ENCODE data around the gene DOP1A. TPM values are rescaled to one million over a fixed set of nuclear protein-coding genes. Genes with fewer than 3 reads are reported as not detected.

DOP1A gene
- total and polyA plus RNA-seq, 2 of the 13 experiments (the other 11 are each of a cell fraction or from before 2014, with no cell fraction given) = 5.2 to 16.7 TPM

DNA sequence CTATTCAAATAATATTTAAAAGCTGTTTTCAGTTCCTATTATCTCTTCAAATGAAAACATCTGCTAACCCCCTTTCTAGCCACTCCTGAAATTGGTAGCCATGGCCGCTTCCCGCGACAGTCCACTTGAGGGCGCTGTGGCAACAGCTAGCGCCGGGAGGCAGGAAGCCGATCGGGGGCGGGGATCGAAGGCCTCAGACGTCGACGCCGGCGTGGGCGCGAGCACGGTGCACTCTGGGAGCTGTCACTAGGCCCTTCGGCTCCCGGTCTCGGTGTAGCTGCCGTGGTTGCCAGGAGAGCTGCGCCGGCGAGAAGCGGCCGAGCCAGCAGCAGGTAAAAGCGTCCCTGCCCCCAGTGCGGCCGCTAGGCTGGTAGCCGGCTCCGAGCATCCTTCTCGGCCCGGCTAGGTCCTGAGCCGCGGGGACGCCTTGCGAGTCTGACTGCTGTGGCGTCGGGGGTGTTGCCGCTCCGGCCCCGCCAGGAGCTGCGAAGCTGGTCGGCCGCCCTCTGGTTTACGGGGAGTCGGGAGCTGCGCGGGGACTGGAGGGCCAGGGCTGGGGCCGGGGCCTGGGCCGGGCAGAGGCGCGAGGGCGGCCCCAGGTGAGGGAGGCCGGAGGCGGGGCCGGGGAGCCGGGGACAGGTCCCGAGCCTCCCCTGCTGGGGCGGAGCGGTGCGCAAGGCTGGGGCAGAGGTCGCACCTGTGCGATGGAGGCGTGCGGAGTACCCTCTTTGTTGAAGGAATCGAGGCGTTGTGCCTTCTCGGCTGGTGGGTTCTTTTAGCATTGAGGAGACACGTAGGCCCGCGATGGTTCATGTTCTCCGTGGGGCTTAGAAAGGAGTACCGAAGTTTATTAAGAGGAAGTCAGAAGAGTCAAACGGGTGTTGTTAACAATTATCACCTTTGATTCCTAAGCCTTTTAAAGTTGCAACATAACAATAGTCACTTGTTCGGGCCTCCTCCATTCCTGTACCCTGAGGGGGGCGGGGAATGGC is at the start of gene DOP1A (continued):
- TF ChIP-seq SNRNP70 (IDR thresholded peaks at IDR 0.05; ENCODE audit: low read depth, low read length) = no peak
- peak; percentile 45; the same call in 1 of the 2 replicates for TF ChIP-seq MAF1 (CRISPR knock-in tag; IDR thresholded peaks at IDR 0.05; ENCODE audit: borderline replicate concordance)
- TF ChIP-seq SETDB1 (CRISPR knock-in tag; IDR thresholded peaks at IDR 0.05; ENCODE audit: borderline replicate concordance) = no peak
- peak; percentile 88; the same call in 1 of the 2 replicates for TF ChIP-seq KAT7 (CRISPR knock-in tag; IDR thresholded peaks at IDR 0.05; ENCODE audit: borderline replicate concordance)
- no peak for TF ChIP-seq ZNF335 (CRISPR knock-in tag; IDR thresholded peaks at IDR 0.05)
- TF ChIP-seq, protein P1, sequence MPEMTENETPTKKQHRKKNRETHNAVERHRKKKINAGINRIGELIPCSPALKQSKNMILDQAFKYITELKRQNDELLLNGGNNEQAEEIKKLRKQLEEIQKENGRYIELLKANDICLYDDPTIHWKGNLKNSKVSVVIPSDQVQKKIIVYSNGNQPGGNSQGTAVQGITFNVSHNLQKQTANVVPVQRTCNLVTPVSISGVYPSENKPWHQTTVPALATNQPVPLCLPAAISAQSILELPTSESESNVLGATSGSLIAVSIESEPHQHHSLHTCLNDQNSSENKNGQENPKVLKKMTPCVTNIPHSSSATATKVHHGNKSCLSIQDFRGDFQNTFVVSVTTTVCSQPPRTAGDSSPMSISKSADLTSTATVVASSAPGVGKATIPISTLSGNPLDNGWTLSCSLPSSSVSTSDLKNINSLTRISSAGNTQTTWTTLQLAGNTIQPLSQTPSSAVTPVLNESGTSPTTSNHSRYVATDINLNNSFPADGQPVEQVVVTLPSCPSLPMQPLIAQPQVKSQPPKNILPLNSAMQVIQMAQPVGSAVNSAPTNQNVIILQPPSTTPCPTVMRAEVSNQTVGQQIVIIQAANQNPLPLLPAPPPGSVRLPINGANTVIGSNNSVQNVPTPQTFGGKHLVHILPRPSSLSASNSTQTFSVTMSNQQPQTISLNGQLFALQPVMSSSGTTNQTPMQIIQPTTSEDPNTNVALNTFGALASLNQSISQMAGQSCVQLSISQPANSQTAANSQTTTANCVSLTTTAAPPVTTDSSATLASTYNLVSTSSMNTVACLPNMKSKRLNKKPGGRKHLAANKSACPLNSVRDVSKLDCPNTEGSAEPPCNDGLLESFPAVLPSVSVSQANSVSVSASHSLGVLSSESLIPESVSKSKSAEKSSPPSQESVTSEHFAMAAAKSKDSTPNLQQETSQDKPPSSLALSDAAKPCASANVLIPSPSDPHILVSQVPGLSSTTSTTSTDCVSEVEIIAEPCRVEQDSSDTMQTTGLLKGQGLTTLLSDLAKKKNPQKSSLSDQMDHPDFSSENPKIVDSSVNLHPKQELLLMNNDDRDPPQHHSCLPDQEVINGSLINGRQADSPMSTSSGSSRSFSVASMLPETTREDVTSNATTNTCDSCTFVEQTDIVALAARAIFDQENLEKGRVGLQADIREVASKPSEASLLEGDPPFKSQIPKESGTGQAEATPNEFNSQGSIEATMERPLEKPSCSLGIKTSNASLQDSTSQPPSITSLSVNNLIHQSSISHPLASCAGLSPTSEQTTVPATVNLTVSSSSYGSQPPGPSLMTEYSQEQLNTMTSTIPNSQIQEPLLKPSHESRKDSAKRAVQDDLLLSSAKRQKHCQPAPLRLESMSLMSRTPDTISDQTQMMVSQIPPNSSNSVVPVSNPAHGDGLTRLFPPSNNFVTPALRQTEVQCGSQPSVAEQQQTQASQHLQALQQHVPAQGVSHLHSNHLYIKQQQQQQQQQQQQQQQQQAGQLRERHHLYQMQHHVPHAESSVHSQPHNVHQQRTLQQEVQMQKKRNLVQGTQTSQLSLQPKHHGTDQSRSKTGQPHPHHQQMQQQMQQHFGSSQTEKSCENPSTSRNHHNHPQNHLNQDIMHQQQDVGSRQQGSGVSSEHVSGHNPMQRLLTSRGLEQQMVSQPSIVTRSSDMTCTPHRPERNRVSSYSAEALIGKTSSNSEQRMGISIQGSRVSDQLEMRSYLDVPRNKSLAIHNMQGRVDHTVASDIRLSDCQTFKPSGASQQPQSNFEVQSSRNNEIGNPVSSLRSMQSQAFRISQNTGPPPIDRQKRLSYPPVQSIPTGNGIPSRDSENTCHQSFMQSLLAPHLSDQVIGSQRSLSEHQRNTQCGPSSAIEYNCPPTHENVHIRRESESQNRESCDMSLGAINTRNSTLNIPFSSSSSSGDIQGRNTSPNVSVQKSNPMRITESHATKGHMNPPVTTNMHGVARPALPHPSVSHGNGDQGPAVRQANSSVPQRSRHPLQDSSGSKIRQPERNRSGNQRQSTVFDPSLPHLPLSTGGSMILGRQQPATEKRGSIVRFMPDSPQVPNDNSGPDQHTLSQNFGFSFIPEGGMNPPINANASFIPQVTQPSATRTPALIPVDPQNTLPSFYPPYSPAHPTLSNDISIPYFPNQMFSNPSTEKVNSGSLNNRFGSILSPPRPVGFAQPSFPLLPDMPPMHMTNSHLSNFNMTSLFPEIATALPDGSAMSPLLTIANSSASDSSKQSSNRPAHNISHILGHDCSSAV (CRISPR knock-in tag; IDR thresholded peaks at IDR 0.05; ENCODE audit: borderline replicate concordance) = no peak
- TF ChIP-seq, protein P2, sequence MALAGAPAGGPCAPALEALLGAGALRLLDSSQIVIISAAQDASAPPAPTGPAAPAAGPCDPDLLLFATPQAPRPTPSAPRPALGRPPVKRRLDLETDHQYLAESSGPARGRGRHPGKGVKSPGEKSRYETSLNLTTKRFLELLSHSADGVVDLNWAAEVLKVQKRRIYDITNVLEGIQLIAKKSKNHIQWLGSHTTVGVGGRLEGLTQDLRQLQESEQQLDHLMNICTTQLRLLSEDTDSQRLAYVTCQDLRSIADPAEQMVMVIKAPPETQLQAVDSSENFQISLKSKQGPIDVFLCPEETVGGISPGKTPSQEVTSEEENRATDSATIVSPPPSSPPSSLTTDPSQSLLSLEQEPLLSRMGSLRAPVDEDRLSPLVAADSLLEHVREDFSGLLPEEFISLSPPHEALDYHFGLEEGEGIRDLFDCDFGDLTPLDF (CRISPR knock-in tag; IDR thresholded peaks at IDR 0.05) = no peak; the same call in 1 of the 2 replicates
- peak; percentile 50; the same call in 1 of the 2 replicates for TF ChIP-seq ZFP82 (CRISPR knock-in tag; IDR thresholded peaks at IDR 0.05; ENCODE audit: borderline replicate concordance)
- TF ChIP-seq, protein P3, sequence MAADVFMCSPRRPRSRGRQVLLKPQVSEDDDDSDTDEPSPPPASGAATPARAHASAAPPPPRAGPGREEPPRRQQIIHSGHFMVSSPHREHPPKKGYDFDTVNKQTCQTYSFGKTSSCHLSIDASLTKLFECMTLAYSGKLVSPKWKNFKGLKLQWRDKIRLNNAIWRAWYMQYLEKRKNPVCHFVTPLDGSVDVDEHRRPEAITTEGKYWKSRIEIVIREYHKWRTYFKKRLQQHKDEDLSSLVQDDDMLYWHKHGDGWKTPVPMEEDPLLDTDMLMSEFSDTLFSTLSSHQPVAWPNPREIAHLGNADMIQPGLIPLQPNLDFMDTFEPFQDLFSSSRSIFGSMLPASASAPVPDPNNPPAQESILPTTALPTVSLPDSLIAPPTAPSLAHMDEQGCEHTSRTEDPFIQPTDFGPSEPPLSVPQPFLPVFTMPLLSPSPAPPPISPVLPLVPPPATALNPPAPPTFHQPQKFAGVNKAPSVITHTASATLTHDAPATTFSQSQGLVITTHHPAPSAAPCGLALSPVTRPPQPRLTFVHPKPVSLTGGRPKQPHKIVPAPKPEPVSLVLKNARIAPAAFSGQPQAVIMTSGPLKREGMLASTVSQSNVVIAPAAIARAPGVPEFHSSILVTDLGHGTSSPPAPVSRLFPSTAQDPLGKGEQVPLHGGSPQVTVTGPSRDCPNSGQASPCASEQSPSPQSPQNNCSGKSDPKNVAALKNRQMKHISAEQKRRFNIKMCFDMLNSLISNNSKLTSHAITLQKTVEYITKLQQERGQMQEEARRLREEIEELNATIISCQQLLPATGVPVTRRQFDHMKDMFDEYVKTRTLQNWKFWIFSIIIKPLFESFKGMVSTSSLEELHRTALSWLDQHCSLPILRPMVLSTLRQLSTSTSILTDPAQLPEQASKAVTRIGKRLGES (CRISPR knock-in tag; IDR thresholded peaks at IDR 0.05; ENCODE audit: borderline replicate concordance) = no peak
- 0 out of 2 replicates have a peak, but pooled peaks have one; percentile 36 for TF ChIP-seq ZMAT3 (CRISPR knock-in tag; conservative IDR thresholded peaks at IDR 0.05)
- TF ChIP-seq ZNF768 (CRISPR knock-in tag; IDR thresholded peaks at IDR 0.05) = peak; percentile 63; the same call in 1 of the 2 replicates
- peak; percentile 81; the same call in 1 of the 2 replicates for TF ChIP-seq BORCS8-MEF2B (CRISPR knock-in tag; IDR thresholded peaks at IDR 0.05)
- TF ChIP-seq SOX6 (IDR thresholded peaks at IDR 0.05) = no peak
- peak; percentile 47; the same call in 1 of the 2 replicates for TF ChIP-seq SOX6 (CRISPR knock-in tag; IDR thresholded peaks at IDR 0.05)
- peak; percentile 90 for TF ChIP-seq ZNF143 (CRISPR knock-in tag; IDR thresholded peaks at IDR 0.05)
- TF ChIP-seq HNRNPH1 (optimal IDR thresholded peaks at IDR 0.05; ENCODE audit: low read depth, low read length) = no peak
